Ishikawa (cell line): Measurements from ENCODE around the gene SDK1.

Experiments
- CEBPB ChIP-seq: IDR thresholded peaks from 2 replicates; pipeline ENCODE4 v1.6.1; 2012
- CREB1 ChIP-seq: IDR thresholded peaks from 2 replicates; pipeline ENCODE4 v1.6.1; 2012; ENCODE audit warnings: low read depth
- EGR1 ChIP-seq: IDR thresholded peaks from 2 replicates; pipeline ENCODE4 v1.6.1; 2012
- EP300 ChIP-seq: IDR thresholded peaks from 2 replicates; pipeline ENCODE4 v1.6.1; 2012; ENCODE audit warnings: borderline replicate concordance
- FOXM1 ChIP-seq: IDR thresholded peaks from 2 replicates; pipeline ENCODE4 v1.6.1; 2012; ENCODE audit warnings: low read depth, borderline replicate concordance
- MAX ChIP-seq: IDR thresholded peaks from 2 replicates; pipeline ENCODE4 v1.6.1; 2012
- NFIC ChIP-seq: IDR thresholded peaks from 2 replicates; pipeline ENCODE4 v1.6.1; 2012
- RAD21 ChIP-seq: IDR thresholded peaks from 2 replicates; pipeline ENCODE4 v1.6.1; 2012; ENCODE audit warnings: low read depth
- TAF1 ChIP-seq: IDR thresholded peaks from 2 replicates; pipeline ENCODE4 v1.6.1; 2012; ENCODE audit warnings: low read depth, mild to moderate bottlenecking
- TCF12 ChIP-seq: IDR thresholded peaks from 2 replicates; pipeline ENCODE4 v1.6.1; 2012; ENCODE audit warnings: low read depth
- TEAD4 ChIP-seq: IDR thresholded peaks from 2 replicates; pipeline ENCODE4 v1.6.1; 2012
- YY1 ChIP-seq: IDR thresholded peaks from 2 replicates; pipeline ENCODE4 v1.6.1; 2012; ENCODE audit warnings: low read depth
- ZBTB7A ChIP-seq: IDR thresholded peaks from 2 replicates; pipeline ENCODE4 v1.6.1; 2012; ENCODE audit warnings: low read depth
- TF ChIP-seq, protein P1 (sequence below): IDR thresholded peaks from 2 replicates; pipeline ENCODE4 v1.6.1; 2012; ENCODE audit warnings: low read depth, mild to moderate bottlenecking
- TF ChIP-seq, protein P2 (sequence below): IDR thresholded peaks from 2 replicates; pipeline ENCODE4 v1.6.1; 2012

The SDK1 gene

DNA sequence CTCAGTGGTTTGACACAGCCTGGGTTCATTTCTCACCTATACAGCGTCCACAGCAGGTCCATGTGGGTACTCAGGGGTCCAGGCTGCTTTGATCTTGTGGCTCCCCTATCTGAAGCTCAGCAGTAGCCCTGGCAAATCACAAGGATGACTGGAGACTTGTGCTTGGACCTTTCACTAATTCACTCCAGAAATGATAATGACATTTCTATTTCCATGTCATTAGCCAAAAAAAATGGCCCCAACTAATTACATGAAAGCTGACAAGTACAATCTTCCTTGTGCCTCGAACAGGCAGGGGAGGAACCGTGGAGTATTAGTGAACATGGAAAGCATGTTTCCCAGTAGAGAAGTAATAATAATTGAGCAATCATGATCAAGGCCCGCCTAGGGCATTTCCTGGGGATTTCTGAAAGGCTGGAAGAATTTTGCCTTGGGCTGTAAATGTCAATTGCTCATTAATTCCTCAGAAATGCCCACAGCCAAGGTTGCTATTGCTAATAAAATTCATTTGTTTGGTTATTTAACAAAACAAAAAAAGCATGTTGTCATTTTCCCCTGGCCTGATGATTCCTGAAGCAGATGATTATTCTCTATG, 586.1 kb downstream of the SDK1 start:
- TF ChIP-seq CEBPB (no peak), FOXM1 (no peak), TAF1 (no peak), TEAD4 (no peak), EP300 (no peak)

- TF ChIP-seq MAX (no peak), FOXM1 (no peak), TAF1 (no peak), CREB1 (no peak), ZBTB7A (no peak), NFIC (no peak), TCF12 (no peak), CEBPB (no peak), EP300 (no peak), RAD21 (no peak), TEAD4 (no peak), EGR1 (no peak), YY1 (no peak)
- TF ChIP-seq, protein P1, sequence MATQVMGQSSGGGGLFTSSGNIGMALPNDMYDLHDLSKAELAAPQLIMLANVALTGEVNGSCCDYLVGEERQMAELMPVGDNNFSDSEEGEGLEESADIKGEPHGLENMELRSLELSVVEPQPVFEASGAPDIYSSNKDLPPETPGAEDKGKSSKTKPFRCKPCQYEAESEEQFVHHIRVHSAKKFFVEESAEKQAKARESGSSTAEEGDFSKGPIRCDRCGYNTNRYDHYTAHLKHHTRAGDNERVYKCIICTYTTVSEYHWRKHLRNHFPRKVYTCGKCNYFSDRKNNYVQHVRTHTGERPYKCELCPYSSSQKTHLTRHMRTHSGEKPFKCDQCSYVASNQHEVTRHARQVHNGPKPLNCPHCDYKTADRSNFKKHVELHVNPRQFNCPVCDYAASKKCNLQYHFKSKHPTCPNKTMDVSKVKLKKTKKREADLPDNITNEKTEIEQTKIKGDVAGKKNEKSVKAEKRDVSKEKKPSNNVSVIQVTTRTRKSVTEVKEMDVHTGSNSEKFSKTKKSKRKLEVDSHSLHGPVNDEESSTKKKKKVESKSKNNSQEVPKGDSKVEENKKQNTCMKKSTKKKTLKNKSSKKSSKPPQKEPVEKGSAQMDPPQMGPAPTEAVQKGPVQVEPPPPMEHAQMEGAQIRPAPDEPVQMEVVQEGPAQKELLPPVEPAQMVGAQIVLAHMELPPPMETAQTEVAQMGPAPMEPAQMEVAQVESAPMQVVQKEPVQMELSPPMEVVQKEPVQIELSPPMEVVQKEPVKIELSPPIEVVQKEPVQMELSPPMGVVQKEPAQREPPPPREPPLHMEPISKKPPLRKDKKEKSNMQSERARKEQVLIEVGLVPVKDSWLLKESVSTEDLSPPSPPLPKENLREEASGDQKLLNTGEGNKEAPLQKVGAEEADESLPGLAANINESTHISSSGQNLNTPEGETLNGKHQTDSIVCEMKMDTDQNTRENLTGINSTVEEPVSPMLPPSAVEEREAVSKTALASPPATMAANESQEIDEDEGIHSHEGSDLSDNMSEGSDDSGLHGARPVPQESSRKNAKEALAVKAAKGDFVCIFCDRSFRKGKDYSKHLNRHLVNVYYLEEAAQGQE, result no peak
- TF ChIP-seq, protein P2, sequence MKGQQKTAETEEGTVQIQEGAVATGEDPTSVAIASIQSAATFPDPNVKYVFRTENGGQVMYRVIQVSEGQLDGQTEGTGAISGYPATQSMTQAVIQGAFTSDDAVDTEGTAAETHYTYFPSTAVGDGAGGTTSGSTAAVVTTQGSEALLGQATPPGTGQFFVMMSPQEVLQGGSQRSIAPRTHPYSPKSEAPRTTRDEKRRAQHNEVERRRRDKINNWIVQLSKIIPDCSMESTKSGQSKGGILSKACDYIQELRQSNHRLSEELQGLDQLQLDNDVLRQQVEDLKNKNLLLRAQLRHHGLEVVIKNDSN, result no peak
These were observed 587.0 kb downstream of the SDK1 start for GRCh38 chr7:3888096-3888495.

DNA sequence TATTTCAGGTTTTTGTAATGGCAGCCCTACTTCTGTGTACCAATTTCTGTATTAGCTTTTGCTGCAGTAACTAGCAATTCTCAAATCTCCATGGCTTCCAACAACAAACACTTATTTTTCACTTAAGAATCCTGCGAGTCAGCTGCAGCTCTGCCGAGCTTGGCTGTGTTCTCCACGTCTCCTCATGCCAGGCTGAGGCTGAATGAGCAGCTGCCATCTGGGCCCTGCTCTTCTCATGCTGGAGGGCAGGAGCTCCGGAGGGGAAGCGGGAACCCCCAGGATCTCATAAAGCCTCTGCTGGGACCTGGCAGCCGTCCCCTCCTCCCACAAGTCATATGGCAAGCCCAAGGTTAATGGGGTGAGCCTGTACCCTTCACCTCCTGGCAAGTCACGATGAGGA, 591.1 kb downstream of the SDK1 start:
- no peak for TF ChIP-seq MAX
- no peak for TF ChIP-seq RAD21
- no peak for TF ChIP-seq TAF1

GRCh38 chr7:3892686-3893085, 591.6 kb downstream of the SDK1 start:
- TF ChIP-seq TCF12 (no peak), NFIC (no peak), YY1 (no peak), ZBTB7A (no peak), TEAD4 (no peak), CREB1 (no peak), TAF1 (no peak)
- TF ChIP-seq, protein P1, result no peak
- TF ChIP-seq, protein P2, result no peak

DNA sequence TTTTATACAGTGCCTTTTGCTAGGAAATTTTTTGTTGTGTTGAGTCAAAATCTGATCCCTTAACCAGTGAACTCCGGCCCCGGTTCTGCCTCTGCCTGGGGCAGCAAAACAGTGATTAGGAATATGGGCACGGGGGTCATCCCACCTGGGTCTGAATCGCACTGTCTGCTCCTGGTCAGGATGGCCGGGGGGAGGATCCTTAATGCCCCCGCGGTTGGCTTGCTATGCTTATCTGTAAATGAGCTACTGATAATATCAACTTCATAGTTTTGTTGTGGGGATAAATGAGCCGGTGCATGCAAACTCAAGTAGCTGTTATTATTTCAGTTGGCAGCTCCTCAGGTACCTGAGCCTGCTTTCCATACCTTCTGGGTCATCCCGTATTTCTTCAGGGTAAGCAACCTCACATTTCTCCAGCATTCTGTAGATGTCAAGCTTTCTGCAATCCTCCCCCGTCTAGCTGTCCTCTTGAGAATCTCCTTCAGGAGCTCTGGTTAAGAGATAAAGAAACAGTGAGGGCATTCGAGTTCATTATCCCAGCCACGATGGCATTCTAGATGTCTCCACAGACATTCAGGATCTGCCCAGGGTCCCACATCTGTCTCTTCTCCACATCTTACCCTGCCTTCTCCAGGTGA, 592.2 kb downstream of the SDK1 start:
- TF ChIP-seq, protein P1, result no peak
- TF ChIP-seq ZBTB7A, result no peak
- no peak for TF ChIP-seq CREB1
- TF ChIP-seq MAX, result no peak
- no peak for TF ChIP-seq FOXM1
- no peak for TF ChIP-seq EGR1
- no peak for TF ChIP-seq TCF12
- TF ChIP-seq YY1, result no peak
- no peak for TF ChIP-seq CEBPB
- no peak for TF ChIP-seq EP300
- TF ChIP-seq, protein P2, result no peak
- TF ChIP-seq TAF1, result no peak
- TF ChIP-seq RAD21, result no peak
- TF ChIP-seq NFIC, result no peak
- no peak for TF ChIP-seq TEAD4
